NCI-H1930 (cell line): Measurements from ENCODE around the gene GPR161.

Experiments used
- DNase-seq, 2 experiments: peaks; one replicate each; lab custom pipeline; 2025; lab: John Stamatoyannopoulos, UW

GPR161 gene

DNA sequence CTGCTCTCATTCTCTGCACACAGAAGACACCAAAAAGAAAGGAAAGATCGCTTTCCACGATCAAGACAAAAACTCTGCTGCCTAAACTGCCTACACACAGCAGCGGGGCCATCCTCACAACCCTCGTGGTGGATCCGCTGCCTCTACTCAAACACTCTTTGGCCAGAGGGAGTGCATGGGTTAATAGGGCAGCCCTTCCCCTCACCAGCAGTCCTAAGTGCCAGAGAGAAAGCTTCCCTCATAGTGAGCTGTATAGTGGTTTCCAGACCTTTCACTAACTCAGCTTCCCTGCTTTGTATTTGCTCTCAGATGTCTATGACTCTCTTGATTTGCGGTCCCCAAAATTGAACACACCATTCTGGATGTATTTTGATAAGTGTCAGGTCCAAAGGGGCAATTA lies 30.9 kb downstream of the GPR161 start:
- no peak for DNase-seq

DNA sequence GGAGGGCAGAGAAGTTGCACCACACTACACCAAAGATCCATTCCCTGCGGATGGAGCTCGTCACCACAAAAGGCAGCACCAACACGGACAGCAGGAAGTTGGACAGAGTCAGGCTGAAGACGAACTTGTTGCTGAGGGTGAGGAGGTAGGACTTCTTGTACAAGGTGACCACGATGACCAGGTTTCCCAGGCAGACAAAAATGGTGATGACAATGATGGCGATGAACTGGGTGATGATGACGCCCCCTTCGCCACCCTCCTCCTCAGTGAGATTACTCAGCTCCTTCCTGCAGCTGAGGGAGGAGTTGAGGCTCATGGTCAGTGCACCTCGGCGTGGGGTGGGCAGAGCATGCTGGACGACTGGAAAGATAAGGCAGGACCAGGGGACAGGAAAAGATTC lies 32.2 kb downstream of the GPR161 start:
- DNase-seq: no peak

DNA sequence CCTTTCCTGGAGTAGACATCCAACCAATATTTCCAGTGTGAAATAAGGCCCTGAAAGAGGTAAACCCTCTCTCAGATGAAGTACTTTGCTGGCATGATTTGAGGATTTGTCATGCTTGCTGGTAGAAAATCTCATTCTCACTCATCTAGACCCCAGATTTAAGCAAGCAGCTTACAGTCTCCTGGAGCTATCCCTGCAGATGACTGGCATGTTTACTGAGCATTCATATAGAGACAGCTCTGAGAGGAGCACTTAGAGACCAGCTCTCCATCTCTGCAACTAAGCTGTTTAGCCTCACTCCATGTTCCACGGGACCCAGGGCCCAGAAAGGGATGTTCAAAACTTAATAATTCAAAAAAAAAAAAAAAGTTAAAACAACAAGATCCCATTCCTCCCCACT lies 34.2 kb downstream of the GPR161 start:
- DNase-seq: no peak

DNA sequence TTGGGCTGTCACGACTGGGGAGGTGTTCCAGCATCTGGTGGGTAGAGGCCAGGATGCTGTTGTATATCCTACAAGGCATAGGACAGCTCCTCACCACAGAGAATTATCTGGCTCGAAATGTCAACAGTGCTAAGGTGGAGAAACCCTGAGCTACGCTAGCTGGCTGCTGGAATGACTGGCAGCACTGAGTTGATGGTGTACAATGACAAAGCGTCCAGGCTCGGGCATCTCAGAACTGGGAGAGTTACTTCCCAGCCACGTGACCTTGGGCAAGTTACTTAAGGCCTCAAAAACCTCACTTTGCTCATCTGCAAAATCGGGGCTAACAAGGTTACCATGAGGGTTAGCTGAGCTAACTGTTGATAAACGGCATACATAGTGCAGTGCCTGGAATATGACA lies 35.4 kb downstream of the GPR161 start:
- no peak for DNase-seq

DNA sequence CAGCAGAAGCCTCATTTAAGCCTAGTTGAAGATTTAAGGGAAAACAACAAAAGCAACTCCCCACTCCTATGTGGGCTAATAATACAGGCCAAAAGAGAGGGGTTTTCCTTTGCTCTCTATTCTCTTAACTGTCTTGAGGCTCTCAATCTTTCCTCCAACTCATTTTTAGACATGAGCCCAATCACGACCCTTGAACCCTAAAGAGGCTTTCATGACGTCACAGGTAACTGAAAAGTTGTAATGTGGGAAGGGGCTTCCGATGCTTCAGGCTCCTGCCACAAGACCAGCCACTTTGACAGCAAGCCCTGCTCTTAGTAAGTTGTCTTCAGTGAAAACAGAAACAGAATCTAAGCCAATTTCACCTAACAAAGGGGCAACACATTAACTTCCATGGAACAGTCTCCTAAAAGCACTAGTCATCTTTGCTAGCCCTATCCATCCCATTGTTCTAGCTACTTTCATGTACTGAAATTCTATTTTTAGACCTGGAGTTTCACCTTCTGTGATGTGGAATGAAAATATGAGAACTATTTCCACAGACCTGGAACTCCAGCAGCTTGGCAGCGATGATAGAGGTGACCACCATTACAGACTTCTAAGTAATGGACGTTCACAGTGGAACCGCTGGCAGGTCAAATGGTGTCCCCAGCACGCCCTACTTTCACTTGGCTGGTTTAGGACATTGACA lies 36.3 kb downstream of the GPR161 start:
- no peak for DNase-seq

DNA sequence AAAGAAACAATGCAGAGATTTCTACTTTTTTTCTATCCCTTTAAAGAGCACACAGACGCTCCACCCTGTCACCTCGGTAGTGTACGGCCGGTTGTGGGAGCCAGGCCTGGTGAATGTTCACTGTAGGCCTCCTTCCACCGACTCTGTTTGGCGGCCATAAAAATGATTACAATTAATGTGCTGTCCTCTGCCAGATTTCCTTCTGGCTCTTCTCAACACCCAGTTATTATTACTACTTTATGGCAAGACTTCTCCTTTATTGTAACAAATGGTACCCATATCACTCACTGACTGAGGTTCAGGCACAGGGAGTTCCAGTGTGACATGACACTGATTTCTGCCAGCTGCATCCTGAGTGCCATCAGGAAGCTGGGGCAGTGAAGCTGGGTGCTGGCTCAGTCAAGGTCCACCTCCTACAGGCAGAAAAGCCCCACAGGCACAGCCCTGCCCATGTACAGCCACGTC lies 37.4 kb downstream of the GPR161 start:
- no peak for DNase-seq

DNA sequence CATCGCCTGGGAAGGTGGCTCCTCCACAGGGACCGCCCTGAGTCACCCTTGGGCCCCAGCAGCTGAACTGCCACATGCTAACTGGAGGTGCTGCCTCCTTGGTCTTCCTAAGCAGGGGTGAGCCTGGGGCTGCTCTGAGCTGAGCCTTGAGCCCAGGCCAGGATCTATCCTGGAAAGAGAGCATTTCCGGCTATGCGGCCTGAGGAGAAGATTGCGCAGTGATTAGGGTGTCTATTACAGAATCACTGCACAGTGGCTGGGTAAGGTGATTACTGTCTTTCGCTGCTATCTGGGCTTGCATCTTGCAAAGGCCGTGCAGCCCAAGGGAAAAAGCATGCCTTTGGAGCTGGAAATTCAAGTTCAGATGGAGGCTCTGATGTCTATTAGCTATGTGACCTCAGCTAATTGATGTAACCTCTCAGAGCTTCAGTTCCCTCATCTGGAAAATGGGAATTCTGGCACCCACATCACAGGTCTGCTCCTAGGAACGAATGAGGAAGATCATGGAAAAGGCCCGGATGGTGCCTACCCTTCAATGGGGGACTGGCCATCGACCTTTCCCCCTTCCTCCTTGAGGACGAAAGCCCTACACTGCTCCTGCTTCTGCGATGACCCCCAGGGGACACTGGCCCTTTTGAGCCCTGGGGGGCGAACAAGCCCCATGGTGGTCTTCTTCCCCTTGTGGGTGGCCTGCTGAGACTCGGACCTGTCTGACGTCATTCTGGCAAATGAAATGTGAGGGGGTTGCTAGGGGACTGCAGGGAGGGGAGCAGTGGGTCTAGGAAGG lies 38.0 kb downstream of the GPR161 start:
- DNase-seq: no peak

DNA sequence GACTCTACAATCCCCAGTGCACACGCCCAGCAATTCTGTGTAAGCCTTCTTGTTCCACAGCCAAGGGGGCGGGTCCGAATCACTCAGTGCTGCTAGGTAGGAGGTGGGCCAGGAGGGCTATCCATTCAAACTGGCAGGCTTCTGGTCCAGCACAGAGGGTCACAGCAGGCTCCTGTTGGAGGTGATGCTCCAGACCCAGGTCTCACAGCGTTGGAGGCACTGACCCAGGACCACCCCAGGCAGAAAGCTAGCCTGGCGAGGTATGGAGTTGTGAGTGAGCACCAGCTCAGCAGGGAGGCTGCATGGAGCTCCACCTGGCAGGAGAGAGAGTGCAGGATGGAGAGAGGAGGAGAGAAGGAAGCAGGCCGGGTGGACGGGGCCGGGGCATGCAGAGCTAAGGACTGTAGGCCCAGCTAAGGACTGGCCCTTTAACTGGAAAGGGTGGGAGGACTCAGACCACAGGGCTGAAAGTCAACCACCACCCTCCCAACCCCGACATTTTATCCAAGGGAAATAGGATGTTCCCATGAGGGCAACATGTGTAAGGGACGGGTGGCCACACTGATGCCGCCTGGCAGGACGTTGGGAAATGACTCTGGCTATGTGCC lies 38.7 kb downstream of the GPR161 start:
- no peak for DNase-seq

DNA sequence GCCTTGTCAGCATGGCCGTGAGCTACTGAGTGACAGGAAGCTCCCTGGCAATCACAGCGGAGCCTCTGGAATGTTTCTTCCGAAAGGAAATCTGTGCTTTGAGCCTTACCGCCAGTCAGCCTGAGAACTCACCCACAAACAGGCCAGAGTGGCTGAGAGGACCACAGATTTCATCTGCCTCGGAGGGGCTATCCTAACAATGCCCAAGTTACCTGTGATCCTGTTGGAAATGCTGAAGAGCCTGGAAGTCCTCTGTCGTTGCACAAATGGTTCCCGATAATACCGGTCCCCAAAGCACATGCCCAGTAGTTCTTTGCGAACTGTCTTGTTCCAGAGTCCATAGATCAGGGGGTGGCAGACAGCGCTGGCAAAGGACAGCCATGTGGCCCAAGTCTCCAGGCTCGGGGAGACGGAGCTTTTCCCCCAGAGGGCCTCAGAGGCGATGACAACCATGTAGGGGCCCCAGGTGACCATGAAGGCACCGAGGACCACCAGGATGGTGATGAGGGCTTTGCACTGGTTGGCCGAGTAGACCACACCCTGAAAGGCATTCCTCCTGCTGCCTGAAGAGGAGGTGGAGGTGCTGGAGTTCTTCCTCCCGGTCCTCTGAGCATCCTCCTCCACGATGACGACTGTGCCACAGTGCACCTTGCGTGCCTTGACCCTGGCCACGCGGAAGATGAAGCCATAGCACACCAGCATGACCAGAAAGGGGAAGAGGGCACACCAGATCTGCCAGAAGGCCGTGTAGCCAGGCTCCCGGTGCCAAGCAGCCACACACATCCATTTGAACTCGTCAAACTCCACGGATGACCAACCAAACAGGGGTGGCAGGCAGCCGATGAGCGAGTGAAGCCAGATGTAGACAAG lies 40.2 kb downstream of the GPR161 start:
- DNase-seq: no peak

DNA sequence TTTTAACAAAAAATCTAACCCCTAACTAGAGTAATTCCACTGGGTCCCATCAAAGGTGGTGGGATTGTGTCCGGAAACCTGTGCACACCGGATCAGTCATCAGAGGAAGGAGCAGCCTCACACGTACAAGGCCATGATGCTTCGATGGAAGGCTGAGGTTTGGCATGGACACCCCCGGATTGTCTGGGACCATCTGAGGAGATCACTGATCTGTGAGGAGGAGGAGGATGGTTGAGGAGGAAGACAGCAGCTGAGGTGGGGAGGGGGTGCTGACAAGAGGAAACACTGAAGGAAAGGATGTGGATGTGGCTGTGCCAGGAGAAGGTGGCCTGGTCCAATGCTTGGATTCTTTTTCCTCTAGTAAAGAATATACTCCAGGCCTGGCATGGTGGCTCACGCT lies 41.3 kb downstream of the GPR161 start:
- DNase-seq: no peak

DNA sequence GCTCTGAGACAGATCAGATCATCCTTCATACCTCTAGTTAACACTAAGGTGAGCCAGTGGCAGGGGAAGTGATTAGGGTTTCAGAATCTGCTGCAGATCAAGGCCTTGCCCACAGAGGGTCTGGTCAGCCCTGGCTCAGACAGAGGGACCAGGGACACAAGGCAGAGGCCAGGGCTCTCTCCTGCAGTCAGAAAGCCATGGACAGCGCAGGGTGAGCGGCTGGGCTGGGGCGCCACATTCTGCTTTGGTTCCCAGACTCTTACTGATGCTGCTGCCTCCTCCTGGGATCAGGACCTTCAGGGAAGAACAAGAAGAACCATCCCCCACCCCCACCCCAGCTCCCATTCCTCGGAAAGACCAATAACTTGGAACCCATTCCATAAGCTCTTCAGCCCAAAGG lies 43.1 kb downstream of the GPR161 start:
- no peak for DNase-seq

DNA sequence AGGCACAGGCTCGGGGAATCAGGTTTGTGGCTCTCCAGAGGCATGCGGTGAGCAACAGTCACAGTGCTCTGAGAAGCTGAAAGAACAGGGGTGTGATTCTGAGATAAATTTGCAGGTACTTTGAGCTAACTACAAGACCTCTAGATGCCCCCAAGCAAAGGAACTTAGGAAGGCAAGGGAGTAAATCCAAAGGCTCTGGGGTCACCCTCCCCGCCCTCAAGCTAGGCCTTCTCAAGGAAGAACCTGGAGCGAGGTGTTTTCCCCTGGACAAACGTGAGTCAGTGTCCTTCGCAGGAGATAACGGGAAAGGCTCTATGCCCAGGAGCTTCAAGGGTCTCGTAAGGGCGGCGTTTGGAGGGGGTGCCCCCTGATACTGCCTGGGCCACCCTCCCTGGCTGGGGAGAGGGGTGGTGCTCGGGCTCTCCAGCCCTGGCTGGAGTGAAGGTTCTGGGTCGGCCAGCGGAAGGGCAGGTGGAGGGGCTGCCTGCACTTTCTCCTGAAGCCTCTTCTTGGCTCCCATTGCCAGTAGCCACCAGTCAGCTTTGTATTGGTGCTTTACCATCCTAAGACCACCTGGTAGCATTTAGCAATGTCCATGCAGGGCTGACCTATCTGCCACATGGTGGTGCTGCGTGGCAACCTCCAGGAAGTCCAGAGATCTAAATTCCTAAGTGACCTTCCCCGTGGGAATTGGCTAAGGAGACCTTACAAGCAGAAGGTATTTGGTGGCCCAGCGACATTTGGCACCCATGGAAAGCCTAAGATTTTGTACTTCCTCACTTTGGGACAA lies 44.0 kb downstream of the GPR161 start:
- no peak for DNase-seq

DNA sequence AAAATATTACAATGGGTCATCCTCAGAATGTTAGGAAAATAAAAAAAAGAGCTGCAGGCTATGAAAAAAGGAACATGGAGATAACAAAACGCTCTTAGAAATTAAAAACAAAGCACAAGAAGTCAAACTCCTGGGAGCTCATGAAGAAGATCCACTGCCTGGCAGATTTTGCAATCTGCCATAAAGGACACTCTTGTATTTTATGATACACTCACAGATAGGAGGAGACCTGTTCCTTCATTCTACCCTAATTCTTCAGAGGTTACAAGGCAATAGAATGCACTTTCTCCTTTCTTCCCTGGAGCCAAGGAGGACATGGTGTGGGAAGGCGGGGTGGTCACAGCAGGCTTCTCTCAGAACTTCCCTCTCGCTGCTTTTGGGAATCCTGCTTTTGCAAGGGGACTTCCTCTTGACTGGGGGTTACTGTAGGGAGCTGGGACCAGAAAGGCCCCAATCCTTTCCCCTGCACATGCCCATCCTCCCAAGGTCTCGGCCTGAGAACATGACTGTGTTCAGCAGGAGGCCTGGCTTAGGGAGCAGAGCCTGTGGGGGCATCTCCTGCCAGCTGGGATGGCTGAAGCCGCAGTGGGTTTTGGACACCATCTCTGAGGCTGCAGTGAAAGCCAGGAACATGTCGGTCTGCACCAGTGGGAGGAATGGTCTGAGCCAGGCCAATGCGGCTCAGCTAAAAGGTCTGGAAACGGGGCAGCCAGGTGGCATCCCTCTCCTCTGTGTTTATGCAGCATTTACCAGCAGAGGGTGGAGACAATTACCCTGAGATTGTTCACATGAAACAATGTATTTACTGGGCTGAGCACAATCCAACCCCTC lies 44.8 kb downstream of the GPR161 start:
- DNase-seq: no peak

DNA sequence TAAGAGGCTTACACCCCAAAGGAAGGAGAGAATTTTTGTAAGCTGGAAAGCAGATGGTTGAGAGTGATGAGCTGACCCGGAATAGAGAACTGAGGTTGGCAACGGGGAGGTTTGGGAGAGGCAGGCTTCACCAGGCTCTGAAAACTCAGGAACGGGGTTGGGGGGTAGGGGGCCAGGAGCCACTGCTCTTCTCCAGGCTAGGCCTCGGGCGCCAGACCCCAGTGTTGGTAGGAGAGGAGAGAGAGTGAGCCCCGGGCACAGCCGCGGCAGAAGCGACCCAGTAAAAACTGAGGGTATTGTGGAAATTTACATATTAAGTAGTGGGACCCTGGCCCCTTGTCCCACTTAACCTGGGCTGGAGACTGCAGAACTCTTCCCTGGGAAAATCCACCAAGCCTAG lies 45.7 kb downstream of the GPR161 start:
- DNase-seq: no peak

DNA sequence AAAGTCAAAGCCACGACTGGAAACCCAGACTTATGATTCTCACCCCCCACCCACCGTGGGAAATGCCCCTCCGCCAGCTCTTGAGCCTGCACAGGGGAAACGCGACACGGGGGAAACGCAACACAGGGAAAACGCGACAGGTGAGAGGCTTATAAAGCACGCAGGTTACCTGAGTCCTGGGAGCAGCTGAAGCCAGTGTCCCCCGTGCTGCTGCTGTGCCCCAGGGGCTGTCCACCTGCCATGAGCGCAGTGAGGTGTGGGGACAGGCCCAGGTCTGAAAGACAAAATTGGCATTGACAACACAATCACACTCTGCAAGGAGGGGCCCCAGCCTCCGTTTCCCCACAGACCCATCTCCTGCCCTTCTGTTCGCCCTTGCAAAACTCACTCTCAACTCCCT lies 46.3 kb downstream of the GPR161 start:
- DNase-seq: no peak

DNA sequence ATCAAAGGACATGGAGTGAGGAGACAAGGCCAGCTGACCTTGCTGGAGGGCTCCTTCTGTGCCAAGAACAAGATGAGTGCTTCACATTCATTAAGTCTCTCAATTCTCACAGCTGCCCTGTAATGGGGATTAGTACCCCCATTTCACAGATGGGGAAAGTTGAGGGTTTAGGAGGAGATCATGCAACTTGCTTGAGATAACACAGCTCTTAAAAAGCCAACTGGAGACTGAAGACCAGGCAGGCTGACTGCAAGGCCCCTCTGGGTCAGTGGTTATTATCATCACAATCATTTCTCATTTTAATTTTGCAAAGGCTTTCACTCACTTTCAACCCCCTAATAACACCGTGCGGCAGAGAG lies 46.8 kb downstream of the GPR161 start:
- DNase-seq: no peak

DNA sequence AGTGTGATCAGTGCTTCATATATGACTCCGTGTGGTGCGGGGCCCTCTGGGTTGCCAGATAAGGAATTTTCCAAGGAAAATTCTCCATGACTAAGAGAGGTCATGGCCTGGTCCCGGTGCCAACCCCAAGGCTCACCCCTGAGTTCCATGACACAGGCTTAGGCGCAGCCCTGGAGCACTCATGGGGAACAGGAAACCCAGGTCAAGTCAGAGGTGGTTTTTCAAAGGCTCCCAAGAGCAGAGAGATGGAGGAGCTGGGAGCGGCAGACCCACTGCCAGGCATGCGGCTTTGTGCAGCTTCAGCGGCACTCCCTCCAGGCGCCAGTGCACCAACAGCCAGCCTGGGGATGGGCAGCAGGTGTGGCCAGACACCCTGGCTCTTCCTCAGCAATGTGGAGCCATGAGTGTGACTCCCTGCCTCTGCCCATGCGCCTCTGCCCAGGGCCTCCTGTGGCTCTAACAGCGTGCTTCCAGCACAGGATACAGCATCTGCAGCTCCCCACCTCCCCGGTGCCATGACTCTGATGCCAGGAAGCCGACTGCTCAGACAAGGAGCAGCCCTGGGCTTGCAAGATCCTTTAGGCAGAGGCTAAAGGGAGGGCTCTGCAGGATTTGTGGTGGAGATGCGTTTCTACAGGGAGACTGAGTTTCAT lies 47.3 kb downstream of the GPR161 start:
- no peak for DNase-seq

DNA sequence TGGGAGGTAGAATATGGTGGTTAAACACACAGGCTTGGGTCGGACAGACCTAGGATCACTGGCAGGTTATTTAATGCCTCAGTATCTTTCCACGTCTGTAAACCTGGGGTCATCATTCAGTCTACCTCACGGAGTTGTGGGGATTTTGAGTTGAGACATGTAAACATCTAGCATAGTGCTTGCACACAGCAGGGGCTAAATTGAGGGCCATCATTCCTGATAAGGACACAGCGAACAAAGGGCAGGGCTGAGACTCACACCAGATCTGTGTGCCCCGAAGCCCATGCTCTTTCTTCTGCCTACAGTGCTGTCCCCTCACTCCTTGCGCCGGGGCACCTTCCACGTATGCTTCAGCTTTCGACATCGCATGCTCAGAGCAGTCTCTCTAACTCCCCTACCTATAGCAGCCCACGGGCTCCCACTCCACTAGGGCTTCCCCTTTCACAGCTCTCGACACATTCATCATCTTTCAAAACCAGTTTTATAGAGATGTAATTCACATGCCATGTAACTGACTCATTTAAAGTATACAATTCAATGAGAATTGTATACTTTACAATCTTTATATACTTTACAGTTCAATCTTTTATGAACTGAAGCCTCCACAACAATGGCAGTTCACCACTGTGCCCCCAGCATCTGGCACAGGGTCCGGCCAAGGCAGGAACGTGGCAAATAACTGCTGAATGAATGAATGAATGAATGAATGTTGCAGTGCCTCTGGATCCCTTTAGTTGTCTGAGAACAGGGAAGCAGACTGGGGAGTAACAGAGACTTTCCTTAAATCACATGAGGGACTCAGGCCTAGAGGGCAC lies 48.0 kb downstream of the GPR161 start:
- DNase-seq: no peak

DNA sequence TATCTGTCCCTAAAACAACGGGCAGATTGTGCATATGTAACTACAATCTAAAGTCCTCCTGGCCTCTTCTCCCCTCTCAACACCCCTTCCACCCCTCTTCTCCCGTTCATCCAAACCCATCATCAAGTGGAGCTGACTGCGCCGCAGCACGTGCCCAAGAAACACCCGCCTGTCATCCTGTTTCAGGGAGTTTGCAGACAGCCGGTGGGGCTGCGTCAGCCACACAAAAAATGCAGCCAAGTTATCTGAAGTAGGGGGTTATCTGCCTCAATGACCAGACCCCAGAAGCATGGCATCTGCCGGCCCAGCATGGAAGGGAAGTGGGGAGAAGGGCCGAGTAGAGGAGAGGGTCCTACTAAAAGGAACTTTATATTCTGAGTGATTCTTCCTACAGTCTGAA lies 49.0 kb downstream of the GPR161 start:
- no peak for DNase-seq
